ENCODE measurements around the gene CPZ. TPM values are rescaled to one million over a fixed set of nuclear protein-coding genes. Genes with fewer than 3 reads are reported as not detected.

Gene CPZ
- total and polyA plus RNA-seq, 12 donors, result 0.53 to 6.4 (median 3.9) TPM

GRCh38 chr4:8582436-8582835, 10.1 kb upstream of the CPZ start:
- no peak for TF ChIP-seq CTCF (IDR thresholded peaks at IDR 0.05)
- TF ChIP-seq POLR2A (IDR thresholded peaks at IDR 0.05), result no peak
- Histone ChIP-seq H3K27ac (no peak overlapping the region), H3K9me3 (replicated peaks in 1 of 3) (no peaks in the 10 kb centered on the region), H3K27me3 (peaks cover 17% of the 10 kb centered on the region), H3K4me3 (no peak overlapping the region), H3K36me3 (replicated peaks in 1 of 2) (no peaks in the 10 kb centered on the region), H3K4me1 (replicated peaks in 1 of 2) (no peaks in the 10 kb centered on the region)
- DNase-seq, result no peak
- WGBS, 4 donors, result 86 to 97% (median 92%) methylated on average over 10 to 12 of the region's 12 CpGs
- intact Hi-C loops (cut with DNase I), result no loop called here

DNA sequence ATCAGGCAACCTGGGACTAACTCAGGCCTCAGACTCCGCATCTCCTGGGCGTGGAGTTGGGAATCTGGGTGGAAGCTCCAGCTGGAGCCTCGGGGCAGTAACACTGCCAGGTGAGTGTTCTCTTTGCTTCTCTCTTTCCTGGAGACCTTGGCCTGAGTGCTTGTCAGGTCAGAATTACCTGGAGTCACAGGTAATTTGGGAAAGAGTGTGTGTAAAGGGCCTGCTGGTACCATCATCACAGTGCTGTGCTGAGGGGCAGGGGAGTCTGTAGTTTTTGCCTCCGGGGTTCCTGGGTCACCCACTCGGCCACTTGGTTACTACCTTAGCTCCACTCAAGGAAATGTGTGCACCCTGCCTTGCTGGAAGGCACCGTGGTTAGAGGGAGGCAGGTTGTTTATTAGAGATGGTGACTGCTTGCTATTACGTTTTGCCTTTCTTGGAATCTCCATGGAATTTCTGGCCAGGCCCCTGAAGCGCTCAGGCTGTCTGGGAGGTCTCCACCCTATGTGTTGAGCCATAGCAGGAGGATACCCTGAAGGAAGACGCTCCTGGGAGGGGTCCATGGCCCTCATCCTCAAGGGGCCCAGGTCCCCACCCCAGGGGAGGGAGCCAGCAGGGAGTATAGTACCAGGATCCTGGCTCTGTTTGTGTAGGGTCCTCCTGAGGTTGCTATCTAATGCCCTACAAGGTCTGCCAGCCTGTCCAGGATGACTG, 9.5 kb upstream of the CPZ start:
- intact Hi-C loops (cut with DNase I), result no loop called here
- 62 to 70% (median 66%) methylated on average over 9 of the region's 9 CpGs for WGBS, 4 donors
- no peak for TF ChIP-seq POLR2A (IDR thresholded peaks at IDR 0.05)
- TF ChIP-seq CTCF (IDR thresholded peaks at IDR 0.05), result no peak

GRCh38 chr4:8583655-8584025, 8.9 kb upstream of the CPZ start:
- TF ChIP-seq POLR2A (IDR thresholded peaks at IDR 0.05) (no peak), CTCF (IDR thresholded peaks at IDR 0.05) (no peak)
- Histone ChIP-seq H3K27me3 (peaks cover 17% of the 10 kb centered on the region), H3K27ac (no peak overlapping the region), H3K4me1 (replicated peaks in 1 of 2) (no peaks in the 10 kb centered on the region), H3K9me3 (replicated peaks in 1 of 3) (no peaks in the 10 kb centered on the region), H3K4me3 (no peak overlapping the region), H3K36me3 (replicated peaks in 1 of 2) (no peaks in the 10 kb centered on the region)
- WGBS, 4 donors, result 61 to 75% (median 71%) methylated on average over 4 of the region's 4 CpGs
- DNase-seq, result no peak
- intact Hi-C loops (cut with DNase I), result no loop called here

More for the DNA sequence above, 9.5 kb upstream of the CPZ start:
- Histone ChIP-seq H3K4me1 (replicated peaks in 1 of 2) (no peaks in the 10 kb centered on the region), H3K27ac (no peak overlapping the region), H3K27me3 (peaks cover 17% of the 10 kb centered on the region), H3K36me3 (replicated peaks in 1 of 2) (no peaks in the 10 kb centered on the region), H3K9me3 (replicated peaks in 1 of 3) (no peaks in the 10 kb centered on the region), H3K4me3 (no peak overlapping the region)
- DNase-seq, result no peak

DNA sequence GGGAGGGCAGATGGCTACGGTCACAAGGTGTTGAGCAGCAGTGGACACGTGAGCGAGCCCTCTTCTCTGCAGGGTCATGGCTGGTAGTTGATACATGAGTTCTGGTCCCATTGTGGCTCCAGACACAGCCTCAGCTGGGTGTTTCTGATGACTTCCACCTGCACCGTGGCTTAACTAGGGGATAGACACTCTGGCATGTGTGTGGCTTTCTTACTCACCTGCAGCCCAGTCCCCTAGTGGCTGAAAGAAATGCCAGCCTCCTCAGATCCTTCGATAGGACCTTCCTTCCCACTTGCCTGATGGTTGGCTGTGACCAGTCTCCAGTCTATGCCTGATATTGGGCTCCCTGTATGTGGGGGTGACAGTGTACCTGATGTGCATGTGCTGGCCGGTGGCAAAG, 7.4 kb upstream of the CPZ start:
- Histone ChIP-seq H3K27ac (no peak overlapping the region), H3K4me3 (no peak overlapping the region), H3K27me3 (peaks cover 11% of the 10 kb centered on the region), H3K4me1 (replicated peaks in 1 of 2) (no peaks in the 10 kb centered on the region), H3K9me3 (replicated peaks in 1 of 3) (no peaks in the 10 kb centered on the region), H3K36me3 (replicated peaks in 1 of 2) (no peaks in the 10 kb centered on the region)
- WGBS, 4 donors, result 32 to 46% (median 43%) methylated on average over 6 of the region's 6 CpGs
- intact Hi-C loops (cut with DNase I), result no loop called here
- TF ChIP-seq CTCF (IDR thresholded peaks at IDR 0.05), result no peak
- TF ChIP-seq POLR2A (IDR thresholded peaks at IDR 0.05), result no peak
- DNase-seq, result no peak

Data from adrenal gland (tissue), 12 donors.